ENCODE data around the gene NOP56. TPM values are rescaled to one million over a fixed set of nuclear protein-coding genes. Genes with fewer than 3 reads are reported as not detected.
A peak's percentile ranks its signal among the peaks of the same experiment; 100 is the strongest.

Gene NOP56, protein sequence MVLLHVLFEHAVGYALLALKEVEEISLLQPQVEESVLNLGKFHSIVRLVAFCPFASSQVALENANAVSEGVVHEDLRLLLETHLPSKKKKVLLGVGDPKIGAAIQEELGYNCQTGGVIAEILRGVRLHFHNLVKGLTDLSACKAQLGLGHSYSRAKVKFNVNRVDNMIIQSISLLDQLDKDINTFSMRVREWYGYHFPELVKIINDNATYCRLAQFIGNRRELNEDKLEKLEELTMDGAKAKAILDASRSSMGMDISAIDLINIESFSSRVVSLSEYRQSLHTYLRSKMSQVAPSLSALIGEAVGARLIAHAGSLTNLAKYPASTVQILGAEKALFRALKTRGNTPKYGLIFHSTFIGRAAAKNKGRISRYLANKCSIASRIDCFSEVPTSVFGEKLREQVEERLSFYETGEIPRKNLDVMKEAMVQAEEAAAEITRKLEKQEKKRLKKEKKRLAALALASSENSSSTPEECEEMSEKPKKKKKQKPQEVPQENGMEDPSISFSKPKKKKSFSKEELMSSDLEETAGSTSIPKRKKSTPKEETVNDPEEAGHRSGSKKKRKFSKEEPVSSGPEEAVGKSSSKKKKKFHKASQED
- total RNA-seq: 84.9 TPM
- long read RNA-seq, transcript NOP56-201 (12 exons, 2,400 nt): major isoform, 19 of 46 reads
- long read RNA-seq, partial matches to known transcripts: 11 of 46 reads
- long read RNA-seq, other reads (novel, unspliced or antisense): 10 of 46 reads

DNA sequence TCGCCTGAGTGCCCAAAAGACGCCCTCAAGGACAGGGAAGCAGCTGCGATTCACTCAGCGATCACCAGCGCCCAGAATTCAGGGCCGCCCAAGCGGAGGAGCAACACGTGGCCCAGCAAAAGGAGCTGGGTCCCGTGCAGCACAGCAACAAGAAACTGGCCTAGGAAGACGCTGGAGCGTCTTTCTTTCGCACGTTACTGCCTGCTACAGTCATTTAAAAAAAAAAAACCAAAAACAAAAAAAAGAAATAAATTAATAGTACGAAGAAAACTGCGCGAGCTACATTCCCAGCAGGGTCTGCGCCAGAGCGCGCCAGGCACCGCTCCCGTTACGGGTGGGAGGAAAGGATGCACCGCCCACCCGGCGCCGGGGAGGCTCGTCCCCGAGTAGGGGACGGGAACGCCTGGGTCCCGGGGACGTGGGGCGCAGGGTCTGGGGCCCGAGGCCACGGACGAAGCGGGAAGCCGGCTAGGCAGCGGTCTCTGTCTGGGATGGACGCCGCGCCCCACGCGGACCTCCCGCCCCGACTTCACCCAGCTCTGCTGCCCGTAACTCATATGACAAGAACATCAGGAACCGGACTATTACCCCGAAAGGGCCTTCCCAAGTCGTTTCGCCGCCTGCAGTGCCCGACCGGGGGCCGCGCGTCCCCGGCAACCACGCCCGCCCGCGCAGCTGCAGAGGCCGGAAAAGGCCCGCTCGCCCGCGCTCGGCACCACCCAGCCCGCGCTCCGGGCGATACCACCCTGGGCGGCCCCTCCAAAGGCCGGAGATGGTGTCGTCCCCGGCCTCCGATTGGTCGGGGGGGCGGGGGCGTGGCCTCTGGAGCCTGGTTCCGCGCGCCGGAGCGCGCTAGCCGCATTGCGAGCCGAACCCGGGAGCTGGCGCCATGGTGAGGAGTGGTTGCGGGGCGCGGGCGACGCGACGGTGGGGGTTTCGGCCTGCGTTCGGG is at the start of gene NOP56:
NOP56 (plus strand) TSS at position 861 of the 952 bp plus-strand sequence; CDS start at position 890, 29 bp downstream.
- H3K4me1 ChIP-seq: peaks cover 26% of the 10 kb centered on the region
- peak within 1 kb of the TSS; percentile 96 for H3K27ac ChIP-seq
- TF ChIP-seq CTCF (IDR thresholded peaks at IDR 0.05): no peak
- DNase-seq (peak; percentile 93), ATAC-seq (peak; percentile 99)
- intact Hi-C loops (cut with DNase I): no loop called here
- no peaks in the 10 kb centered on the region for H3K27me3 ChIP-seq (ENCODE audit: low read depth)
- H3K36me3 ChIP-seq: peaks cover 34% of the 10 kb centered on the region
- no peaks in the 10 kb centered on the region for H3K9me3 ChIP-seq
- peak within 1 kb of the TSS; percentile 97 for H3K4me3 ChIP-seq

GRCh38 chr20:2602746-2603145 is 49.7 kb upstream of the NOP56 start:
- intact Hi-C loops (cut with DNase I): no loop called here
- H3K9me3 ChIP-seq: peaks cover 19% of the 10 kb centered on the region
- no peak overlapping the region for H3K27ac ChIP-seq
- no peak for TF ChIP-seq CTCF (IDR thresholded peaks at IDR 0.05)
- no peaks in the 10 kb centered on the region for H3K4me1 ChIP-seq
- no peaks in the 10 kb centered on the region for H3K27me3 ChIP-seq (ENCODE audit: low read depth)
- no peak overlapping the region for H3K4me3 ChIP-seq
- no peak for DNase-seq
- H3K36me3 ChIP-seq: no peaks in the 10 kb centered on the region
- no peak for ATAC-seq

DNA sequence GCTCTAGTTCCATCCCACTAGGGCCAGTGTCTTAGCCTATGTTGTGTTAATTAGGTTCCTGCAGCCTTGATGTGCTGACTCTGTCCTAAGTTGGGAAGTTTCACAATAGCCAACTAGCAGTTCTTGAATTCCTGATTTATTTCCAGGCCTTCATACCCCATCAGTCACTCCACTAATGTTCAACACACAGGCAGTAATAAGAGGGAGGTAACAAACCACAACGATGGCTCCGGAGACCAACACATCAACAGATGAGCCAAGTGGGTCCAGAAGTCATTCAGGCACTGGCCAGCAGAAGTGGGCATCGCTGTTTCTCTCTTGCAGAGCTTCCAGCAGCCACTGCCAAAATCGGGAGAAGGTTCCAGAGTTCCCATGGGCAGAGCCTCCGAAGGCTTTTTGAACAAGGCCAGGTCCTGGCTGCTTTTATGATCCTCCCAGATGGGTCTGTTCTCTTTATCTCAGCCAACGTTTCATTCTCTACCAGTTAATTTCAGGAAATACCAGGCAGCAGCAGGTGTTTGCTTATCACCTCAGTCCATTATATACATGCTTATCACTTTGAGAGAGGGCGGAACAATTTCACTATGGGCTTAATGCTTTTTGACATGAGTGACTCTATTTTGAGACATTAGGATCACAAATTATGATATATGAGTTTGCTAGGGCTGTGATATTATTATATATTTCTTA is 48.5 kb upstream of the NOP56 start:
- H3K4me3 ChIP-seq: no peak overlapping the region
- no peak for TF ChIP-seq CTCF (IDR thresholded peaks at IDR 0.05)
- H3K9me3 ChIP-seq: peaks cover 19% of the 10 kb centered on the region
- intact Hi-C loops (cut with DNase I): no loop called here
- DNase-seq (no peak), ATAC-seq (no peak)
- no peaks in the 10 kb centered on the region for H3K4me1 ChIP-seq
- H3K27me3 ChIP-seq (ENCODE audit: low read depth): no peaks in the 10 kb centered on the region
- no peak overlapping the region for H3K27ac ChIP-seq
- no peaks in the 10 kb centered on the region for H3K36me3 ChIP-seq

DNA sequence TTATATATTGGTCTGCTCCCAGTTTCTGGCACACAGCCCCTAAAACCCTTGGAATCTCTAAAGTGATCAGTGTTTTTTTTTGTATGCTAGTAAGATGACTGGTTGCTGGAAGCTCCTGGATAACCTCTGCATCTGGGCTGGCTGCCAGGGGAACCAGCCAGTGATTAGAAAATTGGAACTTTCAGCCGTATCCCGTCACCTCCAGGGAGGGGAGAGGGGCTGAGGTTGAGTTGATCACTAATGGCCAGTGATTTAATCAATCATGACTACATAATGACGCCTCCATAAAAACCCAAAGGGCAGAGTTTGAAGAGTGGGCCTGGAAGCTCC is 48.0 kb upstream of the NOP56 start:
- intact Hi-C loops (cut with DNase I): no loop called here
- no peak overlapping the region for H3K27ac ChIP-seq
- no peak for DNase-seq
- H3K36me3 ChIP-seq: no peaks in the 10 kb centered on the region
- ATAC-seq: no peak
- TF ChIP-seq CTCF (IDR thresholded peaks at IDR 0.05): no peak
- no peak overlapping the region for H3K4me3 ChIP-seq
- H3K4me1 ChIP-seq: no peaks in the 10 kb centered on the region
- H3K27me3 ChIP-seq (ENCODE audit: low read depth): no peaks in the 10 kb centered on the region
- peaks cover 19% of the 10 kb centered on the region for H3K9me3 ChIP-seq
